Cardiac fibroblast (primary cell): ENCODE results near the gene RPUSD3.
"Not testable (repeated sequence)": the region's sequence is repeated elsewhere in the genome, so short reads cannot be mapped to it uniquely, and the experiment has no call there.

Source experiments
- DNase-seq, 2 donors: peaks; one replicate each; pipeline versions ENCODE4 v3.0.0 to v3.0.0-alpha.2; 2010; ENCODE audit warnings: low read depth in 2 of 2
- H3K4me3 ChIP-seq, 2 donors: replicated peaks in 1 of 2; 1 replicate in 1 of 2; 2 replicates in 1 of 2; pipeline ENCODE4 v1.5.1; 2011; ENCODE audit warnings: low read depth in 2 of 2, low read length in 2 of 2, mild to moderate bottlenecking in 2 of 2, moderate library complexity in 1 of 2
- CTCF ChIP-seq: IDR thresholded peaks from one replicate; pipeline ENCODE4 v1.5.1; 2011; ENCODE audit warnings: low read depth, mild to moderate bottlenecking, low read length, inconsistent platforms

Gene RPUSD3

GRCh38 chr3:9876991-9877390 is 33.2 kb upstream of the RPUSD3 start:
- no peak for TF ChIP-seq CTCF
- no peak overlapping the region for H3K4me3 ChIP-seq
- no peak for DNase-seq

GRCh38 chr3:9876255-9876654 is 32.4 kb upstream of the RPUSD3 start:
- H3K4me3 ChIP-seq, DNase-seq: not testable (repeated sequence)

- H3K4me3 ChIP-seq = no peak overlapping the region
- TF ChIP-seq CTCF = no peak
- no peak for DNase-seq
These were observed 31.6 kb upstream of the RPUSD3 start for GRCh38 chr3:9875448-9875847.

GRCh38 chr3:9872067-9872466 is 28.3 kb upstream of the RPUSD3 start:
- not testable (repeated sequence) for DNase-seq, H3K4me3 ChIP-seq

- no peak for TF ChIP-seq CTCF
- no peak overlapping the region for H3K4me3 ChIP-seq
- peak; percentile 67 to 83 for DNase-seq
These were observed 27.2 kb upstream of the RPUSD3 start for GRCh38 chr3:9870978-9871377.

- DNase-seq = no peak
- TF ChIP-seq CTCF = no peak
- no peak overlapping the region for H3K4me3 ChIP-seq
These were observed 26.1 kb upstream of the RPUSD3 start for GRCh38 chr3:9869955-9870354.

- no peak overlapping the region for H3K4me3 ChIP-seq
- no peak for TF ChIP-seq CTCF
- DNase-seq = no peak
These were observed 23.3 kb upstream of the RPUSD3 start for GRCh38 chr3:9867106-9867505.

- DNase-seq = peak; percentile 38 to 68
- no peak for TF ChIP-seq CTCF
- no peak overlapping the region for H3K4me3 ChIP-seq
These were observed 22.8 kb upstream of the RPUSD3 start for GRCh38 chr3:9866639-9867038.

- not testable (repeated sequence) for H3K4me3 ChIP-seq, DNase-seq
These were observed 21.4 kb upstream of the RPUSD3 start for GRCh38 chr3:9865125-9865637.
